ENCODE results near the gene THSD4. TPM values are rescaled to one million over a fixed set of nuclear protein-coding genes. Genes with fewer than 3 reads are reported as not detected.

The THSD4 gene
- total and polyA plus RNA-seq, 2 of the 4 experiments (the other 2 are of a cell fraction) = 25.5 to 31.1 TPM

DNA sequence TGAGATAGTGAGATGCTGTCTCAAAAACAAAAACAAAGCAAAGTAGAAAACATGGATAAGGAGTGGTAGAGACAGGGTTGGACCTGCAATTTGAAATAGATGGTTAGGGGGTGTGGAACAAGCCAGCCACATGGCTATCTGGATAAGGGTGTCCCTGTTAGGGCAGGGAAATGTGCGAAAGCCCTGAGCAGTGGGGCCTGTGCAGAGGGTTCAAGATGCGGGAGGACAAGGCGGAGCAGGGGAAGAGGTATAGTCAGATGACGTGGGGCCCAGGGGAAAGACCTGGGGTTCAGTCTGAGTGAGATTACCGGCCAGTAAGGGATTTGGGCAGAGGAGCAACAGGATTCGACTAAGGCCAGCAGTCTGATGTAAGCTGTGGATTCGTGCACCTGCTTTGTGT lies 676.7 kb downstream of the THSD4 start:
- in situ Hi-C loops (cut with MboI; ENCODE audit: low sequenced_read_pairs) (no loop called here), intact Hi-C loops (cut with micrococcal nuclease) (no loop called here), dilution Hi-C loops (cut with HindIII; ENCODE audit: low sequenced_read_pairs, unreplicated experiment) (no loop called here)
- Histone ChIP-seq H3K18ac (ENCODE audit: low read depth, low read length) (no peak overlapping the region), H3K9me3 (ENCODE audit: control insufficient read depth, insufficient read depth, low read length) (no peaks in the 10 kb centered on the region), H2BK15ac (ENCODE audit: low read depth, low read length) (no peak overlapping the region; the same call in 2 of the 3 replicates), H3K14ac (replicated peaks; ENCODE audit: low read depth, low read length) (peak overlapping the region; percentile 48; the same call in 1 of the 2 replicates), H3K9ac (ENCODE audit: low read depth, low read length) (no peak overlapping the region), H2AK5ac (ENCODE audit: low read depth, low read length) (peak overlapping the region; percentile 88), H2BK120ac (ENCODE audit: low read depth, low read length) (peak overlapping the region; percentile 36), H3K79me1 (ENCODE audit: low read depth in 1 of 2, low read length in 2 of 2) (no peaks in the 10 kb centered on the region), H2AK9ac (replicated peaks; ENCODE audit: low read depth, low read length, poor library complexity) (peak overlapping the region; percentile 73), H4K20me1 (ENCODE audit: insufficient read depth, low read length) (peaks cover 4% of the 10 kb centered on the region; the same call in 1 of the 2 replicates), H2BK5ac (ENCODE audit: low read depth, low read length, poor library complexity, severe bottlenecking) (peak overlapping the region; percentile 11), H3K9me1 (ENCODE audit: insufficient read depth, low read length) (peaks cover 18% of the 10 kb centered on the region), H4K91ac (ENCODE audit: insufficient read depth, low read depth, low read length) (peak overlapping the region; percentile 29), H3K4me2 (ENCODE audit: low read depth, low read length) (no peak overlapping the region), H3K4me1 (ENCODE audit: control insufficient read depth, insufficient read depth, low read length) (peaks cover 11% of the 10 kb centered on the region), H3K36me3 (ENCODE audit: control insufficient read depth, insufficient read depth, low read length) (no peaks in the 10 kb centered on the region), H3K4ac (ENCODE audit: low read depth, low read length) (peak overlapping the region; percentile 32), H3K27me3 (ENCODE audit: control insufficient read depth, insufficient read depth, low read length) (no peaks in the 10 kb centered on the region), H2BK20ac (ENCODE audit: low read depth, low read length) (peak overlapping the region; percentile 45; the same call in 1 of the 2 replicates), H3K56ac (ENCODE audit: extremely low read depth, insufficient read depth, low read length) (no peak overlapping the region), H3K27ac (ENCODE audit: insufficient read depth, low read length) (no peak overlapping the region), H2AFZ (replicated peaks; ENCODE audit: low read length, poor library complexity) (peak overlapping the region; percentile 23), H4K8ac (ENCODE audit: low read depth in 2 of 2, low read length in 2 of 2) (no peak overlapping the region; a peak in 1 of 4 replicates), H3K4me3 (ENCODE audit: insufficient read depth, low read depth, low read length) (no peak overlapping the region), H3K23ac (ENCODE audit: low read depth, low read length) (no peak overlapping the region), H4K5ac (ENCODE audit: low read depth, low read length) (no peak overlapping the region)
- no TSS peak for BruUV-seq (replicated peaks)
- CTCF ChIA-PET = interaction anchor here (1.8 kb wide), 1 partner anchor 9 kb away, joined by 8 read pairs; no protein-coding TSS in a partner anchor
- ATAC-seq (ENCODE audit: low read depth) (no peak), DNase-seq (no peak)
- 94% methylated on average over 6 of the region's 7 CpGs; no CpG with 5 or more reads in 1 of the 2 experiments for WGBS, 2 experiments (ENCODE audit: extremely low coverage in 2 of 2, insufficient read length in 1 of 2)
- TF ChIP-seq SMC3 (IDR thresholded peaks at IDR 0.05; ENCODE audit: low read depth, low read length) (no peak), RFX5 (IDR thresholded peaks at IDR 0.05; ENCODE audit: low read depth, low read length) (no peak), CHD1 (IDR thresholded peaks at IDR 0.05; ENCODE audit: low read depth, low read length) (no peak), CTCF (conservative IDR thresholded peaks at IDR 0.05; ENCODE audit: low read depth, low read length) (no peak), RCOR1 (IDR thresholded peaks at IDR 0.05; ENCODE audit: insufficient replicate concordance, low read length) (no peak), MAZ (IDR thresholded peaks at IDR 0.05; ENCODE audit: borderline replicate concordance, low read depth, low read length) (no peak), FOS (IDR thresholded peaks at IDR 0.05; ENCODE audit: low read depth, low read length) (no peak), MXI1 (IDR thresholded peaks at IDR 0.05; ENCODE audit: borderline replicate concordance, low read depth, low read length) (no peak)
- POLR2A ChIA-PET (ENCODE audit: unreplicated experiment) = no interaction called here

All from IMR-90 (cell line).